Thymus (tissue), 11 donors: ENCODE results near the gene KLF6. TPM values are rescaled to one million over a fixed set of nuclear protein-coding genes. Genes with fewer than 3 reads are reported as not detected.
"Not testable (repeated sequence)": the region's sequence is repeated elsewhere in the genome, so short reads cannot be mapped to it uniquely, and the experiment has no call there.

Experiments
- DNase-seq, 9 donors: peaks; one replicate each; pipeline ENCODE4 v3.0.0-alpha.2; 2013; ENCODE audit warnings: low spot score in 9 of 9, low read depth in 6 of 9, missing footprints in 1 of 9
- H3K27ac ChIP-seq, 2 donors: one replicate each; pipeline ENCODE4 v1.5.1; 2013; ENCODE audit warnings: control low read depth in 1 of 2, low read depth in 1 of 2, low read length in 1 of 2, mild to moderate bottlenecking in 1 of 2, moderate library complexity in 1 of 2
- H3K27me3 ChIP-seq, 2 donors: one replicate each; pipeline ENCODE4 v1.5.1; 2013; ENCODE audit warnings: low read length in 1 of 2; ENCODE audit not compliant: control insufficient read depth in 2 of 2, insufficient read depth in 1 of 2
- H3K36me3 ChIP-seq, 2 donors: one replicate each; pipeline ENCODE4 v1.5.1; 2013; ENCODE audit warnings: low read length in 1 of 2, mild to moderate bottlenecking in 1 of 2, moderate library complexity in 1 of 2; ENCODE audit not compliant: control insufficient read depth in 2 of 2, insufficient read depth in 2 of 2
- H3K4me1 ChIP-seq, 2 donors: one replicate each; pipeline ENCODE4 v1.5.1; 2013; ENCODE audit warnings: low read length in 2 of 2; ENCODE audit not compliant: control insufficient read depth in 2 of 2, insufficient read depth in 2 of 2
- H3K4me3 ChIP-seq, 2 donors: one replicate each; pipeline ENCODE4 v1.5.1; 2013; ENCODE audit warnings: low read length in 2 of 2, control low read depth in 1 of 2, mild to moderate bottlenecking in 1 of 2
- H3K9me3 ChIP-seq, 2 donors: one replicate each; pipeline ENCODE4 v1.5.1; 2013; ENCODE audit warnings: low read length in 1 of 2, mild to moderate bottlenecking in 1 of 2; ENCODE audit not compliant: control insufficient read depth in 2 of 2, insufficient read depth in 1 of 2
- WGBS: extraction: QIAGEN DNeasy Blood & Tissue Kit; methylation state at CpG from one replicate; pipeline ENCODE4 v1.1.7; 2013; 5-methylcytosine and 5-hydroxymethylcytosine counted together
- polyA plus RNA-seq: library from polyadenylated mRNA; stranded (reverse); fragments of 200-250 nt; gene quantifications from one replicate; pipeline ENCODE4 v1.2.3, GENCODE V29; 2013
- total RNA-seq: library from RNA; stranded (reverse); fragments of 120-200 nt; gene quantifications from one replicate; pipeline ENCODE4 v1.2.4, GENCODE V29; 2013
- donor health status: healthy.

KLF6 gene
- total and polyA plus RNA-seq, 2 donors, result 27.4 to 65.8 TPM

GRCh38 chr10:3737864-3738263, 47.1 kb downstream of the KLF6 start:
- no peak for DNase-seq
- Histone ChIP-seq H3K4me1 (no peaks in the 10 kb centered on the region), H3K36me3 (no peaks in the 10 kb centered on the region), H3K4me3 (no peak overlapping the region), H3K27me3 (no peaks in the 10 kb centered on the region), H3K27ac (no peak overlapping the region), H3K9me3 (peaks cover 0 to 3% of the 10 kb centered on the region in 2 donors)
- WGBS, result 95% methylated on average over 4 of the region's 4 CpGs

GRCh38 chr10:3735175-3735574, 49.8 kb downstream of the KLF6 start:
- WGBS, result 91% methylated on average over 10 of the region's 10 CpGs
- no peak for DNase-seq
- Histone ChIP-seq H3K4me1 (no peaks in the 10 kb centered on the region), H3K9me3 (no peaks in the 10 kb centered on the region), H3K27me3 (no peaks in the 10 kb centered on the region), H3K27ac (no peak overlapping the region), H3K36me3 (no peaks in the 10 kb centered on the region), H3K4me3 (no peak overlapping the region)

- Histone ChIP-seq H3K4me1 (no peaks in the 10 kb centered on the region), H3K27me3 (no peaks in the 10 kb centered on the region), H3K9me3 (no peaks in the 10 kb centered on the region), H3K4me3 (no peak overlapping the region), H3K27ac (no peak overlapping the region), H3K36me3 (no peaks in the 10 kb centered on the region)
- no peak for DNase-seq
- WGBS, result 65% methylated on average over 3 of the region's 3 CpGs
These were observed 50.9 kb downstream of the KLF6 start for GRCh38 chr10:3734111-3734510.

GRCh38 chr10:3732183-3732582, 52.8 kb downstream of the KLF6 start:
- 96% methylated on average over 3 of the region's 3 CpGs for WGBS
- H3K36me3 ChIP-seq, H3K27ac ChIP-seq, H3K4me3 ChIP-seq, H3K4me1 ChIP-seq, H3K9me3 ChIP-seq, DNase-seq, H3K27me3 ChIP-seq: not testable (repeated sequence)

- Histone ChIP-seq H3K27ac (no peak overlapping the region), H3K4me3 (no peak overlapping the region), H3K27me3 (no peaks in the 10 kb centered on the region), H3K36me3 (no peaks in the 10 kb centered on the region), H3K4me1 (no peaks in the 10 kb centered on the region), H3K9me3 (no peaks in the 10 kb centered on the region)
- DNase-seq, result no peak
- WGBS, result 97% methylated on average over 12 of the region's 12 CpGs
These were observed 55.5 kb downstream of the KLF6 start for GRCh38 chr10:3729397-3729976.

- no peak for DNase-seq
- Histone ChIP-seq H3K4me3 (no peak overlapping the region), H3K9me3 (no peaks in the 10 kb centered on the region), H3K36me3 (no peaks in the 10 kb centered on the region), H3K27me3 (no peaks in the 10 kb centered on the region), H3K4me1 (no peaks in the 10 kb centered on the region), H3K27ac (no peak overlapping the region)
- 96% methylated on average over 3 of the region's 3 CpGs for WGBS
These were observed 56.4 kb downstream of the KLF6 start for GRCh38 chr10:3728563-3728962.

- no peak overlapping the region for H3K27ac ChIP-seq
- H3K9me3 ChIP-seq, result no peaks in the 10 kb centered on the region
- WGBS, result 97% methylated on average over 7 of the region's 7 CpGs
- no peaks in the 10 kb centered on the region for H3K4me1 ChIP-seq
- H3K36me3 ChIP-seq, result no peaks in the 10 kb centered on the region
- no peaks in the 10 kb centered on the region for H3K27me3 ChIP-seq
- no peak overlapping the region for H3K4me3 ChIP-seq
- no peak for DNase-seq
These were observed 57.7 kb downstream of the KLF6 start for GRCh38 chr10:3727268-3727667.
